Measurements from ENCODE around the gene TRIM37.

Gene TRIM37

DNA sequence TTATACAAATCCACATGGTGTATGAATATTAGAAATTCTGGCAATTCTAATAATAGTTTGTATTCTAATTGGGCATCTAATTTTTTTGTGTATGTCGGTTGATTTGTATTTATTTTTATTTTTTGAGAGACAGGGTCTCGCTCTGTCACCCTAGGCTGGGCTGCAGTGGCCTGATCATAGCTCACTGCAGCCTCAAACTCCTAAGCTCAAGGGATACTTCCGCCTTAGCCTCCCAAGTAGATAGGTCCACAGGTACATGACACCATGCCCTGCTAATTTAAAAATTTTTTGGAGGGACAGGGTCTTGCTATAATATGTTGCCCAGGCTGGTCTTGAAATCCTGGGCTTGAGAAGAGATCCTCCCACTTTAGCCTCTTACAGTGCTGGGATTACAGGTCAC, 104.6 kb downstream of the TRIM37 start:
- peaks cover 44% of the 10 kb centered on the region for H3F3A ChIP-seq (ENCODE audit: insufficient read depth)
- peaks cover 17% of the 10 kb centered on the region; the same call in 1 of the 2 replicates for H3K36me3 ChIP-seq (ENCODE audit: low read length)
- H2AFZ ChIP-seq (ENCODE audit: low read depth, low read length, severe bottlenecking): peak overlapping the region; percentile 8
- H4K20me1 ChIP-seq (ENCODE audit: low read depth, low read length): no peaks in the 10 kb centered on the region
- H3K9me2 ChIP-seq (replicated peaks; ENCODE audit: insufficient read depth, low read length): no peaks in the 10 kb centered on the region
- peak overlapping the region; percentile 87 for H3K27ac ChIP-seq (ENCODE audit: low read depth, low read length)
- TF ChIP-seq CTCF (IDR thresholded peaks at IDR 0.05; ENCODE audit: insufficient read depth, low read length, poor library complexity, severe bottlenecking): no peak
- no peak for TF ChIP-seq EZH2phosphoT487 (conservative IDR thresholded peaks at IDR 0.05; ENCODE audit: low read length)
- no peaks in the 10 kb centered on the region for H3K27me3 ChIP-seq (ENCODE audit: low read length)
- no peaks in the 10 kb centered on the region for H3K9me3 ChIP-seq (ENCODE audit: insufficient read depth, low read length)
- peak overlapping the region; percentile 59 for H3K9ac ChIP-seq (ENCODE audit: low read length)
- H3K79me2 ChIP-seq (ENCODE audit: insufficient read depth, low read length): no peaks in the 10 kb centered on the region
- peak overlapping the region; percentile 49 for H3K4me3 ChIP-seq (ENCODE audit: insufficient read depth, low read length, poor library complexity, severe bottlenecking)
- peak overlapping the region; percentile 97 for H3K4me2 ChIP-seq (ENCODE audit: low read depth, low read length, poor library complexity, severe bottlenecking)

DNA sequence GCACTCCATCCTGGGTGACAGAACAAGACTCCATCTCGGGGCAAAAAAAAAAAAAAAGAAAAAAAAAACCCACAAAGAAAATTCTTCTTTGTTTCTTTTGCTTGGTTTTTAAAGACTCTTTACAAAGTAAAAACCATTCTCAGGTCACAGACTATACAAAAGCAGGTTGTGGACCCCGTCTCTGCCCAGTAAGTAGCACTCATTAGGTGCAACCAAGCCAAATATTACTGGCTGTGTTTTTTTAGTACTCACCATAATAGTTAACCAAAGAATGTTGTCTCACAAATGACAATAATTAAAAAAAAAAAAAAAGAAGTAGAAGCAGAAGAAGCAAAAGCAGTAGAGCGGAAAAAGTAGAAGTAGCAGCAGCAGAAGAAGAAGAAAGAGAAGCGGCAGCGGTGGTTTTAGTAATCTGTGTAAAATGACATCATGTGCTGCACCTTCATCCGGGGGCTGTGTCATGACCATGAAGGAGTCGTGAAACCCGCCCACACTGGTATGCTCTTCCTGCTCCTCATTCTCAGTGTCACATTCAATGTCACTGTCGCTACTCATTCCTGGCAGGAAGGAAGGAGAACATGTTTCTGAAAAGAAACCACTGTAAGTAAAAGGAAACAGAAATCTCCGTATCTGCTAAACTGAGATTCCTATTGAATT, 105.4 kb downstream of the TRIM37 start:
- H3K27me3 ChIP-seq (ENCODE audit: low read length): no peaks in the 10 kb centered on the region
- no peaks in the 10 kb centered on the region for H3K9me3 ChIP-seq (ENCODE audit: insufficient read depth, low read length)
- TF ChIP-seq EZH2phosphoT487 (conservative IDR thresholded peaks at IDR 0.05; ENCODE audit: low read length): no peak
- no peak for TF ChIP-seq CTCF (IDR thresholded peaks at IDR 0.05; ENCODE audit: insufficient read depth, low read length, poor library complexity, severe bottlenecking)
- H2AFZ ChIP-seq (ENCODE audit: low read depth, low read length, severe bottlenecking): peak overlapping the region; percentile 8
- peak overlapping the region; percentile 97 for H3K4me2 ChIP-seq (ENCODE audit: low read depth, low read length, poor library complexity, severe bottlenecking)
- peak overlapping the region; percentile 87 for H3K27ac ChIP-seq (ENCODE audit: low read depth, low read length)
- H3K9me2 ChIP-seq (replicated peaks; ENCODE audit: insufficient read depth, low read length): no peaks in the 10 kb centered on the region
- peak overlapping the region; percentile 49 for H3K4me3 ChIP-seq (ENCODE audit: insufficient read depth, low read length, poor library complexity, severe bottlenecking)
- H3K9ac ChIP-seq (ENCODE audit: low read length): peak overlapping the region; percentile 59
- H4K20me1 ChIP-seq (ENCODE audit: low read depth, low read length): no peaks in the 10 kb centered on the region
- H3K79me2 ChIP-seq (ENCODE audit: insufficient read depth, low read length): no peaks in the 10 kb centered on the region
- peaks cover 44% of the 10 kb centered on the region for H3F3A ChIP-seq (ENCODE audit: insufficient read depth)
- peaks cover 17% of the 10 kb centered on the region; the same call in 1 of the 2 replicates for H3K36me3 ChIP-seq (ENCODE audit: low read length)

DNA sequence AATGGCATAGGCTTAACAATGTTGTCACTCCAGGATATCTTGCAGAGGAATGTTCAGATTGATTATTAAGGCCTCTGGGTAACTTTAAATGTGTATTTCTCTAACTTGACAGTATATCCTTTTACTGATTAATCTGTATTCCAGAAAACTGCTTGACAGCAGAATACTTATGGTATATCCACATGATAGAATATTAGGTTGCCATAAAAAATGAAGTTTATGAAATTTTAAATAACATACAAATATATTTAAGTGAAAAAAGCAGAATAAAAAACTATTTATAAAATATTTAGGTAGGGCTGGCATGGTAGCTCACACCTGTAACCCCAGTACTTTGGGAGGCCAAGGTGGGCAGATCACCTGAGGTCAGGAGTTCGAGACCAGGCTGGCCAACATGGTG, 106.7 kb downstream of the TRIM37 start:
- TF ChIP-seq CTCF (IDR thresholded peaks at IDR 0.05; ENCODE audit: insufficient read depth, low read length, poor library complexity, severe bottlenecking) (no peak), EZH2phosphoT487 (conservative IDR thresholded peaks at IDR 0.05; ENCODE audit: low read length) (no peak)

More for the DNA sequence above, 106.7 kb downstream of the TRIM37 start:
- H3K4me3 ChIP-seq (ENCODE audit: insufficient read depth, low read length, poor library complexity, severe bottlenecking): no peak overlapping the region
- no peaks in the 10 kb centered on the region for H3K79me2 ChIP-seq (ENCODE audit: insufficient read depth, low read length)
- H3K36me3 ChIP-seq (ENCODE audit: low read length): peaks cover 13% of the 10 kb centered on the region; the same call in 1 of the 2 replicates
- no peaks in the 10 kb centered on the region for H3K9me2 ChIP-seq (replicated peaks; ENCODE audit: insufficient read depth, low read length)
- no peaks in the 10 kb centered on the region for H4K20me1 ChIP-seq (ENCODE audit: low read depth, low read length)
- H3K9ac ChIP-seq (ENCODE audit: low read length): no peak overlapping the region
- H3K4me2 ChIP-seq (ENCODE audit: low read depth, low read length, poor library complexity, severe bottlenecking): no peak overlapping the region
- H3K9me3 ChIP-seq (ENCODE audit: insufficient read depth, low read length): no peaks in the 10 kb centered on the region
- H3K27ac ChIP-seq (ENCODE audit: low read depth, low read length): peak overlapping the region; percentile 6; the same call in 1 of the 2 replicates
- no peaks in the 10 kb centered on the region for H3K27me3 ChIP-seq (ENCODE audit: low read length)
- peaks cover 38% of the 10 kb centered on the region for H3F3A ChIP-seq (ENCODE audit: insufficient read depth)
- H2AFZ ChIP-seq (ENCODE audit: low read depth, low read length, severe bottlenecking): no peak overlapping the region

Data from SU-DHL-6 (cell line).